ENCODE results near the gene GPT2. TPM values are rescaled to one million over a fixed set of nuclear protein-coding genes. Genes with fewer than 3 reads are reported as not detected.

Gene GPT2
- polyA plus RNA-seq, 3 donors, result 0.98 to 1.5 (median 1.4) TPM

GRCh38 chr16:46900455-46901235, 16.5 kb downstream of the GPT2 start:
- Histone ChIP-seq H3K4me3 (replicated peaks in 1 of 3; ENCODE audit: low read depth in 2 of 3, low read length in 3 of 3) (no peak overlapping the region), H3K9me3 (replicated peaks in 1 of 2; ENCODE audit: control insufficient read depth in 1 of 2, insufficient read depth in 1 of 2, low read length in 2 of 2) (no peaks in the 10 kb centered on the region), H3K27me3 (ENCODE audit: control insufficient read depth in 2 of 2, insufficient read depth in 2 of 2, low read length in 2 of 2) (no peaks in the 10 kb centered on the region), H3K36me3 (replicated peaks in 1 of 2; ENCODE audit: control insufficient read depth in 1 of 2, insufficient read depth in 2 of 2, low read length in 2 of 2) (peaks cover 5 to 7% of the 10 kb centered on the region in 2 donors), H3K4me2 (replicated peaks; ENCODE audit: extremely low read depth, low read length, poor library complexity, severe bottlenecking) (no peak overlapping the region), H3K79me2 (ENCODE audit: insufficient read depth, low read length) (no peaks in the 10 kb centered on the region), H3K9ac (ENCODE audit: insufficient read depth, low read length, poor library complexity, severe bottlenecking) (no peak overlapping the region), H3K4me1 (ENCODE audit: control insufficient read depth in 1 of 2, insufficient read depth in 2 of 2, low read length in 2 of 2) (peaks cover 11% of the 10 kb centered on the region in 2 donors), H3K27ac (ENCODE audit: low read depth in 1 of 2, low read length in 2 of 2) (no peak overlapping the region), H2AFZ (ENCODE audit: insufficient read depth, low read depth, low read length, poor library complexity, severe bottlenecking) (no peak overlapping the region), H4K20me1 (ENCODE audit: insufficient read depth, low read length) (no peaks in the 10 kb centered on the region)
- no peak for TF ChIP-seq CTCF (IDR thresholded peaks at IDR 0.05)
- Mint-ChIP-seq H3K9me3 (no peaks in the 10 kb centered on the region), H3K4me3 (no peak overlapping the region), H3K27ac (peak overlapping the region in 2 of 7 donors; percentile 36 to 80), H3K27me3 (ENCODE audit: low read depth in 3 of 3) (peaks cover 0 to 1% (median 0%) of the 10 kb centered on the region in 3 donors), H3K36me3 (peaks cover 10 to 29% of the 10 kb centered on the region in 2 donors), H3K4me1 (peaks cover 17% of the 10 kb centered on the region)
- WGBS (ENCODE audit: insufficient coverage), result 97% methylated on average over 11 of the region's 19 CpGs
- intact Hi-C loops (cut with micrococcal nuclease), result loop anchor here (10.0 kb wide), 1 partner anchor 226 kb away; no protein-coding TSS in a partner anchor
- no peak for DNase-seq

GRCh38 chr16:46901709-46902108, 17.5 kb downstream of the GPT2 start:
- no peak overlapping the region for H3K4me2 ChIP-seq (replicated peaks; ENCODE audit: extremely low read depth, low read length, poor library complexity, severe bottlenecking)
- no peaks in the 10 kb centered on the region for H4K20me1 ChIP-seq (ENCODE audit: insufficient read depth, low read length)
- no peak for TF ChIP-seq CTCF (IDR thresholded peaks at IDR 0.05)
- H3K27ac ChIP-seq (ENCODE audit: low read depth in 1 of 2, low read length in 2 of 2), result no peak overlapping the region
- H2AFZ ChIP-seq (ENCODE audit: insufficient read depth, low read depth, low read length, poor library complexity, severe bottlenecking), result no peak overlapping the region
- H3K9ac ChIP-seq (ENCODE audit: insufficient read depth, low read length, poor library complexity, severe bottlenecking), result no peak overlapping the region
- Mint-ChIP-seq H3K4me1 (peaks cover 17% of the 10 kb centered on the region), H3K36me3 (peaks cover 12 to 29% of the 10 kb centered on the region in 2 donors), H3K27ac (no peak overlapping the region), H3K4me3 (no peak overlapping the region), H3K9me3 (no peaks in the 10 kb centered on the region), H3K27me3 (ENCODE audit: low read depth in 3 of 3) (no peaks in the 10 kb centered on the region)
- intact Hi-C loops (cut with micrococcal nuclease), result loop anchor here (10.0 kb wide), 1 partner anchor 227 kb away; no protein-coding TSS in a partner anchor
- no peak overlapping the region for H3K4me3 ChIP-seq (replicated peaks in 1 of 3; ENCODE audit: low read depth in 2 of 3, low read length in 3 of 3)
- no peak for DNase-seq
- no peaks in the 10 kb centered on the region for H3K27me3 ChIP-seq (ENCODE audit: control insufficient read depth in 2 of 2, insufficient read depth in 2 of 2, low read length in 2 of 2)
- H3K4me1 ChIP-seq (ENCODE audit: control insufficient read depth in 1 of 2, insufficient read depth in 2 of 2, low read length in 2 of 2), result peaks cover 11% of the 10 kb centered on the region in 2 donors
- H3K36me3 ChIP-seq (replicated peaks in 1 of 2; ENCODE audit: control insufficient read depth in 1 of 2, insufficient read depth in 2 of 2, low read length in 2 of 2), result peaks cover 5 to 7% of the 10 kb centered on the region in 2 donors
- WGBS (ENCODE audit: insufficient coverage), result 70% methylated on average over 7 of the region's 8 CpGs
- H3K79me2 ChIP-seq (ENCODE audit: insufficient read depth, low read length), result no peaks in the 10 kb centered on the region
- H3K9me3 ChIP-seq (replicated peaks in 1 of 2; ENCODE audit: control insufficient read depth in 1 of 2, insufficient read depth in 1 of 2, low read length in 2 of 2), result no peaks in the 10 kb centered on the region
